SHP77 (cell line): ENCODE results near the gene AFDN.

ENCODE experiments used
- DNase-seq, 2 experiments: peaks; one replicate each; lab custom pipeline; 2025; lab: John Stamatoyannopoulos, UW

Gene AFDN

GRCh38 chr6:167794161-167795157, 32.3 kb upstream of the AFDN start:
- peak; percentile 18 to 66 for DNase-seq

GRCh38 chr6:167795321-167795811, 31.3 kb upstream of the AFDN start:
- no peak for DNase-seq

GRCh38 chr6:167795874-167796191, 30.9 kb upstream of the AFDN start:
- DNase-seq: no peak

DNA sequence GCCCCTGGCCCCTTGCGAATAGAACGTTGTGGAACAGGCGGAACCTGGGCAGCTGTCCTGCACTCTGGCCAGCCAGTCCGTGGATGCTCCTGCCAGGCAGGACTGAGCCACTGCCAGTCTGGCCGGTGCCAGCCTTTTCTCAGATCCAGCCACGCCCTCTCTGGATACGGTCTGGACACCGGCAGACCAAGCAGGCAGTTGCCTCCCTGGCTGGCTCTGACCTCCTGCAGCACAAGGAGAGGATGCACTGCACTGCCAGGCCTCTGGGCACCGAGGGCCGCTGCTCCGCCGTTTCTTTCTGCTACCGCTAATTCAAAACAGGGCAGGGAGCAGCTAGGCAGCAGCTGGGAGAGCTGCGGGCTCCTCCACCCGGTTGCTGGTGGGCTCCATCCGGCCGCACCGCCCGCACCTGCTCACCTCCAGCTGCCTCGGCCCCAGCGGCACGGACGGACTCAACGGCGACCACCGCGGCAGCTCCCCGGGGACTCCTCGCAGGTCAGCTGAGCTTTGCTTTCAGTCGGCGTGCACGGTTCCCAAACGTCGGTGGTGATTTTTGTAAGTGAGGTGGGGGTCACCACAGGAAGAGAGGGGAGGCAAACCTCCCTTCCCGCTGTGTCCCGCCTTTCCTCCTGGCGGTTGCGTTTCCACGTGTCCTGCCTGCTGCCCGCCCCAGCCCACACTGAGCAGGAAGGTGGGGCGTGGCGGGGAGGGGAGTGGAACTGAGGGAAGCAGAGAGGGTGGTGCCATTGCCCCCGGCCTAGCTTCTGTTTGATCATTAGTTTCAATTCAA, 30.3 kb upstream of the AFDN start:
- no peak for DNase-seq

- DNase-seq: no peak
Observed at GRCh38 chr6:167797011-167797471, 29.7 kb upstream of the AFDN start.

GRCh38 chr6:167797476-167798265, 29.0 kb upstream of the AFDN start:
- no peak for DNase-seq

- no peak for DNase-seq
Observed at GRCh38 chr6:167798453-167798852, 28.3 kb upstream of the AFDN start.

DNA sequence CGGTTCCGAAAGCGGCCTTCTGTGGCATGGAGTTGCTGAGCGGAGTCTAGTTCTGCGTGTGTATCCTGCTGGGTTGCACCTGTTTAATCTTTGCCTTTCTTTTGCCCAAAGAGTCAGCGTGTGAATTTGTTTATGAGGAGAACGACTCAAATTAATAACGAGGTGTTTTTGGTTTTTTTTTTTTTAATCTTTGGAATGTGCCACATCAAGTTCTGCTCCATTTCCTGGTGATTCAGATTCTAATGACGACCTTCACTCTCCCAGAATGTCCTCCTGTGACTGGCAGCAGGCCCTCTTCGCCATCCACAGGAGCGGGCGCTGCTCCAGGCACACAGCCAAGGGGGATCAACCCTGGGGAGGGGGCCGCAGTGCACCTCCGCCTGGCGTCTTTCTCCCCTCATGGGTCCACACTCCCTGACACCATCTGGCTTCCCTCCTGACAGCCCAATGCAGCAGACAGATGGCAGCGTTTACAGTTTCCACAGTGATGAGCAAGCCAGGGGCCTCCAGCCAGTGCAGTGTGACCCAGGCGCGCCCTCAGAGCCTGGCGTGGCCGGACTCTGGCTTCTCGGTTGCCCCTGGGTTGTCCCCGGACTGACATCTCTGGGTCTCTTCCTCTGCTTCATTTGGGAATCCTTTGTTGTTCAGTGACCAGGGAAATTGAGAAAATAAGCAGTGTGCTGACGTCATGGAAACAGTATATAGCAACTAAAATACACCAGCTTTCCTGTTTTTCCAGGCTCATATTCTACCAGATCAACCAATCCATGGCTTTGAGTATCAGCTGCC, 27.5 kb upstream of the AFDN start:
- DNase-seq: peak; percentile 48 to 57

DNA sequence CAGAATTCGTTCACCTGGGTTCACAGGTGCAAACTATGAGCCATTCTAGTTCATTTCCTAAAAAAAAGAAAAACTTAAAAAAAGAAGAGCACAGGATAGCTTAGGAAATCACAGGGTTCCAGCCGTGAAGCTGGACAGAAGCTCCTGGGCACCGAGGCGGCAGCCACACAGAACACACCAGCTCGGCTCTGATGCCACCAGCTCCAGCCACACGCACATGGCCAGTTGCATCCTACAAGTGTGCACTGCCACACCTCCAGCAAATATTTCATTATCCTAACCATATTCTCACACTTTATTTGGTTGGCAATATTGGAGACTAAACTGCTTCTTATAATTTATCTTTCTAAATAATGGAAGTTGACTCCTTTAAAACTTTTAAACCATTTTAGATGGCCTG, 26.2 kb upstream of the AFDN start:
- no peak for DNase-seq

DNA sequence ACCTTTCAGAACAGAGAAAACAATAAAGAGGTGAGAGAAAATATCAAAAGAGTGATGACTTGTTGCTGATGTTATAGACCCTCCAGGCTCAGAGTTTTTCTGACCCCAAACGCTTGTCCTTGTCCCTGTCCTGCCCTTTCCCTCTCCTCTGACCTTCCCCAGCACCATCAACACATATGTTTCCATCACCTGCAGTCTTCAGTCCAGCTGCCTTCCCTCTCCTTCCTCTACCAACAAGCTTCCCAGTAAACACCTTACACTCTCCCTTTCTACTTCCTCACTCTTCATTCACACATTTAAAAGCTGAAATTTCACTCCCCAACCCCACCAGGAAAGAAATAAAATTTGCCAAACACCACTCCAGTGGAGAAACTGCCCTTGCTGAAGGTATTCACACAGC, 25.4 kb upstream of the AFDN start:
- no peak for DNase-seq

DNA sequence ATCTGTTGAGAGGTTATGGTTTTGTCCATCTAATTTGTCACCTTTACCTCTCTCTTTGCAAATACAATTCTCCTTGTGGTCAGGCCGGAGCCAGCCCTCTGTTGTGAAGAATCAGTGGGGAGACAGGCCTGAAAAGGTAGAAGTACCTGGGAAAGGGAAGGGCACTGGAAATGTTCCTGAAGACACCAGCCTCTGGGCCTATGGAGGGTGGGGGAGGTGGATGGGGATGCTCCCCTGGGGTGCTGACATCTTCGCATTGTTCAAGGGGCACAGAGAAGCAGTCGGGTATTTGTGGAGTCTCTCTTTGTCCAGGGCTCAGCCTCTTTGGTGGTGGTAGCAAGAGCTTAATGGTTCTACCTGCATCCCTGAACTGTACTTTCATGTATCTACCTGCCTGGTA, 24.4 kb upstream of the AFDN start:
- no peak for DNase-seq

- DNase-seq: no peak
Observed at GRCh38 chr6:167803816-167804215, 22.9 kb upstream of the AFDN start.

GRCh38 chr6:167804281-167805013, 22.3 kb upstream of the AFDN start:
- no peak for DNase-seq

GRCh38 chr6:167805349-167806060, 21.2 kb upstream of the AFDN start:
- no peak for DNase-seq

GRCh38 chr6:167806061-167806700, 20.5 kb upstream of the AFDN start:
- no peak for DNase-seq

- DNase-seq: no peak
Observed at GRCh38 chr6:167807200-167807599, 19.5 kb upstream of the AFDN start.

DNA sequence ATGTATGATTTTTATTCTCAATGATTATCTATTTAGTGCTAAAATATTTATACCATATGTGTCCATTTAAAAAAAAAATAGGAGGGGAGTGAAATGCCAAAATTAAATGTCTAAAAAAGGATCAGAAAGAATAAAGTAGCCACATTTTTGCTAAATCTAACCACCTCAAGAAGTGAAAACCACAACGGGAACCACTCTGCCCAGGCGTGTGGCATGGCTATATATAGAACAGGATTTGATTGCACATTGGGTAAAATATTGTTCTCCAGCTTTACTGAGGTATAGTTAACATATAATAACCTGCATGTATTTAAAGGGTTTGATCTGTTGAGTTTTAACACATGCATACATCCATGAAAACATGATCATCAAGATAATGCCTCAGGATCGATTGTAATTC, 19.0 kb upstream of the AFDN start:
- DNase-seq: no peak

DNA sequence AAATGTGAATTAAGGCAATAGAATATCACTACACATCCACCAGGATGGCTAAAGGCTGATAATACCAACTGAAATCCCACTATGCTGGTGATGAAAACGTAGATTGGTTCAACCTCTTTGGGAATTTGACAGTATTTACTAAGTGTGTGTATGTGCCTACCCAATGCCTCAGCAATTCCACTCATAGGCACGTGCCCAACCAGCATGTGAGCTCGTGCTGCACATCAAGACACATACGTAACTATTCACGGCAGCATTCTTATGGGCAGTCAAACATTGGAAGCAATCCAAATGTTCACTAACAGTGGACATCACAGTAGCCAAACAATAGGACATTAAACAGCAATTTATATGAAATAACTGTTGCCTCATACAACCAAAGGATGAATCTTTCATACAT, 15.7 kb upstream of the AFDN start:
- no peak for DNase-seq

GRCh38 chr6:167811442-167812087, 15.1 kb upstream of the AFDN start:
- no peak for DNase-seq
